WTC11 (cell line): ENCODE data around the gene VTI1A. TPM values are rescaled to one million over a fixed set of nuclear protein-coding genes. Genes with fewer than 3 reads are reported as not detected.

Experiments used
- ATAC-seq: fragments of 200-7000 bp; cut with Tn5 transposase; 2 replicates; pipeline ENCODE4 v1.10.0; 2021; ENCODE audit warnings: mild to moderate bottlenecking, moderate library complexity
- CTCF ChIA-PET: fragments of 300-600 bp; sonication (Branson Sonifier 250); formaldehyde crosslinking; loops from one replicate; lab custom pipeline; 2021; ENCODE audit warnings: antibody characterized with exemption; lab: Charles Lee
- POLR2A ChIA-PET: fragments of 350-600 bp; sonication (Branson Sonifier 250); formaldehyde crosslinking; loops from one replicate; lab custom pipeline; 2021; ENCODE audit warnings: antibody characterized with exemption; lab: Charles Lee
- DNase-seq: peaks from one replicate; pipeline ENCODE4 v3.0.0; 2021; ENCODE audit warnings: low spot score
- H3K27ac Mint-ChIP-seq: 2 replicates; pipeline ENCODE4 v1.8.0; 2021; ENCODE audit warnings: mixed read lengths
- H3K27me3 Mint-ChIP-seq: 2 replicates; pipeline ENCODE4 v1.8.0; 2021; ENCODE audit warnings: low read depth, mild to moderate bottlenecking, moderate library complexity, mixed read lengths
- H3K36me3 Mint-ChIP-seq: 2 replicates; pipeline ENCODE4 v1.8.0; 2021; ENCODE audit warnings: mixed read lengths
- H3K4me1 Mint-ChIP-seq: 2 replicates; pipeline ENCODE4 v1.8.0; 2022; ENCODE audit warnings: mixed read lengths
- H3K4me3 Mint-ChIP-seq: 2 replicates; pipeline ENCODE4 v1.8.0; 2021; ENCODE audit warnings: mild to moderate bottlenecking, moderate library complexity, mixed read lengths
- H3K9me3 Mint-ChIP-seq: 2 replicates; pipeline ENCODE4 v1.8.0; 2021; ENCODE audit warnings: mixed read lengths
- CBFB ChIP-seq: sonication (generic); formaldehyde crosslinking; IDR thresholded peaks from 2 replicates; pipeline ENCODE4 v1.8.1; 2022; ENCODE audit warnings: mild to moderate bottlenecking, low read depth, missing genetic modification reagents
- ESRRA ChIP-seq: sonication (generic); formaldehyde crosslinking; IDR thresholded peaks from 2 replicates; pipeline ENCODE4 v1.8.1; 2022; ENCODE audit warnings: mild to moderate bottlenecking, missing genetic modification reagents, borderline replicate concordance
- FOXP1 ChIP-seq: sonication (generic); formaldehyde crosslinking; IDR thresholded peaks from 2 replicates; pipeline ENCODE4 v1.8.0; 2022; ENCODE audit warnings: missing genetic modification reagents, mild to moderate bottlenecking, moderate library complexity, borderline replicate concordance
- GABPB1 ChIP-seq: sonication (generic); formaldehyde crosslinking; IDR thresholded peaks from 2 replicates; pipeline ENCODE4 v1.8.1; 2023; ENCODE audit warnings: mild to moderate bottlenecking, missing genetic modification reagents
- GTF2I ChIP-seq: fragments of 250-450 bp; sonication (Bioruptor Pico); conservative IDR thresholded peaks from 2 replicates; pipeline ENCODE4 v1.4.0; 2021; ENCODE audit warnings: mild to moderate bottlenecking
- HMGA2 ChIP-seq: fragments of 250-450 bp; sonication (Bioruptor Pico); IDR thresholded peaks from 2 replicates; pipeline ENCODE4 v1.4.0; 2021; ENCODE audit warnings: mild to moderate bottlenecking, moderate library complexity
- IRF2 ChIP-seq: sonication (generic); formaldehyde crosslinking; IDR thresholded peaks from 2 replicates; pipeline ENCODE4 v1.8.0; 2022; ENCODE audit warnings: low read depth, missing genetic modification reagents, borderline replicate concordance
- MYBL2 ChIP-seq: sonication (generic); formaldehyde crosslinking; IDR thresholded peaks from 2 replicates; pipeline ENCODE4 v1.8.1; 2023; ENCODE audit warnings: mild to moderate bottlenecking, moderate library complexity, missing genetic modification reagents
- NFE2L1 ChIP-seq: sonication (generic); formaldehyde crosslinking; IDR thresholded peaks from 2 replicates; pipeline ENCODE4 v1.8.1; 2023; ENCODE audit warnings: missing genetic modification reagents
- NR1H2 ChIP-seq: sonication (generic); formaldehyde crosslinking; IDR thresholded peaks from 2 replicates; pipeline ENCODE4 v1.9.0; 2021; ENCODE audit warnings: mild to moderate bottlenecking, moderate library complexity, missing genetic modification reagents
- SOX15 ChIP-seq: fragments of 250-450 bp; sonication (Bioruptor Pico); IDR thresholded peaks from 2 replicates; pipeline ENCODE4 v1.9.0; 2021; ENCODE audit warnings: mild to moderate bottlenecking
- SP1 ChIP-seq: sonication (generic); formaldehyde crosslinking; conservative IDR thresholded peaks from 2 replicates; pipeline ENCODE4 v1.8.1; 2022; ENCODE audit warnings: missing genetic modification reagents
- ZNF219 ChIP-seq: sonication (generic); formaldehyde crosslinking; IDR thresholded peaks from 2 replicates; pipeline ENCODE4 v1.8.0; 2023; ENCODE audit warnings: missing genetic modification reagents, mild to moderate bottlenecking, borderline replicate concordance
- ZNF263 ChIP-seq: sonication (generic); formaldehyde crosslinking; IDR thresholded peaks from 2 replicates; pipeline ENCODE4 v1.8.1; 2022; ENCODE audit warnings: low read depth, mild to moderate bottlenecking, moderate library complexity, missing genetic modification reagents
- total RNA-seq: library from RNA; stranded (reverse); gene quantifications from 3 replicates; pipeline ENCODE4 v1.2.3, GENCODE V29; 2021
- TF ChIP-seq, protein P1 (sequence below): sonication (generic); formaldehyde crosslinking; IDR thresholded peaks from 2 replicates; pipeline ENCODE4 v1.8.0; 2023; ENCODE audit warnings: mild to moderate bottlenecking, missing genetic modification reagents
- TF ChIP-seq, protein P2 (sequence below): sonication (generic); formaldehyde crosslinking; conservative IDR thresholded peaks from 2 replicates; pipeline ENCODE4 v1.8.1; 2022; ENCODE audit warnings: mild to moderate bottlenecking, missing genetic modification reagents
- TF ChIP-seq, protein P3 (sequence below): sonication (generic); formaldehyde crosslinking; IDR thresholded peaks from 2 replicates; pipeline ENCODE4 v1.8.1; 2023; ENCODE audit warnings: mild to moderate bottlenecking, missing genetic modification reagents, moderate library complexity
- TF ChIP-seq, protein P4 (sequence below): fragments of 250-450 bp; sonication (Bioruptor Pico); IDR thresholded peaks from 2 replicates; pipeline ENCODE4 v1.8.0; 2021; ENCODE audit warnings: mild to moderate bottlenecking
- TF ChIP-seq, protein P5 (sequence below): fragments of 250-450 bp; sonication (Bioruptor Pico); conservative IDR thresholded peaks from 2 replicates; pipeline ENCODE4 v1.9.0; 2021; ENCODE audit warnings: mild to moderate bottlenecking
- TF ChIP-seq, protein P6 (sequence below): sonication (generic); formaldehyde crosslinking; IDR thresholded peaks from 2 replicates; pipeline ENCODE4 v1.8.1; 2022; ENCODE audit warnings: low read depth, missing genetic modification reagents, borderline replicate concordance
- TF ChIP-seq, protein P7 (sequence below): sonication (generic); formaldehyde crosslinking; IDR thresholded peaks from 2 replicates; pipeline ENCODE4 v1.8.1; 2022; ENCODE audit warnings: low read depth, mild to moderate bottlenecking, moderate library complexity, missing genetic modification reagents, borderline replicate concordance
- TF ChIP-seq, protein P8 (sequence below): sonication (generic); formaldehyde crosslinking; IDR thresholded peaks from 2 replicates; pipeline ENCODE4 v1.8.0; 2023; ENCODE audit warnings: missing genetic modification reagents
- TF ChIP-seq, protein P9 (sequence below): fragments of 200-600 bp; IDR thresholded peaks from 2 replicates; pipeline ENCODE4 v1.8.0; 2022; ENCODE audit warnings: antibody characterized with exemption

The VTI1A gene
- total RNA-seq, 1 experiment from 2014 or later: 20.1 TPM

DNA sequence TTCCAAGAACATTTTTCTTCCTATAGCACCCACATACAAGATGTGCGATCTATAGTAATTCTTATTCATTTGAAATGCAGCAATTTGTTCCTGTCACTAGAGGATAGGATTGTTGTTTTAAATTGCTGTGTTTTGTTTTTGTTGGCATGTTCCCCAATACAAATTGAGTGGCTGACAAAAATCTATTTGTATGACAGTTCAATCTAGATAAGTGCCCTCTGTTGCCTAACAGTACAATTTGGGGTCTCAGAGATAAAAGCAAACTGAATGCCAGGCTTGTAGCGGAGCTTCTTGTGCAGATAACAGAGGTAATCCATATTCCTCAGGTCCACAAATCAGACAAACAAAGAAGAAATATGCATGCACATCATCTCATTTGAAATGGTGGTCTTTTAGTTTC, 68.8 kb downstream of the VTI1A start:
- no peak for ATAC-seq
- Mint-ChIP-seq H3K27me3 (no peaks in the 10 kb centered on the region), H3K4me3 (no peak overlapping the region), H3K4me1 (no peaks in the 10 kb centered on the region), H3K27ac (no peak overlapping the region), H3K36me3 (no peaks in the 10 kb centered on the region), H3K9me3 (no peaks in the 10 kb centered on the region)
- ChIA-PET POLR2A (no interaction called here), CTCF (no interaction called here)
- no peak for TF ChIP-seq SP1 (CRISPR knock-in tag)
- no peak for TF ChIP-seq MYBL2 (CRISPR knock-in tag)
- TF ChIP-seq ESRRA: no peak
- TF ChIP-seq FOXP1 (CRISPR knock-in tag): no peak
- TF ChIP-seq, protein P1, sequence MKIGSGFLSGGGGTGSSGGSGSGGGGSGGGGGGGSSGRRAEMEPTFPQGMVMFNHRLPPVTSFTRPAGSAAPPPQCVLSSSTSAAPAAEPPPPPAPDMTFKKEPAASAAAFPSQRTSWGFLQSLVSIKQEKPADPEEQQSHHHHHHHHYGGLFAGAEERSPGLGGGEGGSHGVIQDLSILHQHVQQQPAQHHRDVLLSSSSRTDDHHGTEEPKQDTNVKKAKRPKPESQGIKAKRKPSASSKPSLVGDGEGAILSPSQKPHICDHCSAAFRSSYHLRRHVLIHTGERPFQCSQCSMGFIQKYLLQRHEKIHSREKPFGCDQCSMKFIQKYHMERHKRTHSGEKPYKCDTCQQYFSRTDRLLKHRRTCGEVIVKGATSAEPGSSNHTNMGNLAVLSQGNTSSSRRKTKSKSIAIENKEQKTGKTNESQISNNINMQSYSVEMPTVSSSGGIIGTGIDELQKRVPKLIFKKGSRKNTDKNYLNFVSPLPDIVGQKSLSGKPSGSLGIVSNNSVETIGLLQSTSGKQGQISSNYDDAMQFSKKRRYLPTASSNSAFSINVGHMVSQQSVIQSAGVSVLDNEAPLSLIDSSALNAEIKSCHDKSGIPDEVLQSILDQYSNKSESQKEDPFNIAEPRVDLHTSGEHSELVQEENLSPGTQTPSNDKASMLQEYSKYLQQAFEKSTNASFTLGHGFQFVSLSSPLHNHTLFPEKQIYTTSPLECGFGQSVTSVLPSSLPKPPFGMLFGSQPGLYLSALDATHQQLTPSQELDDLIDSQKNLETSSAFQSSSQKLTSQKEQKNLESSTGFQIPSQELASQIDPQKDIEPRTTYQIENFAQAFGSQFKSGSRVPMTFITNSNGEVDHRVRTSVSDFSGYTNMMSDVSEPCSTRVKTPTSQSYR (CRISPR knock-in tag): no peak
- TF ChIP-seq HMGA2 (CRISPR knock-in tag): no peak
- TF ChIP-seq, protein P2, sequence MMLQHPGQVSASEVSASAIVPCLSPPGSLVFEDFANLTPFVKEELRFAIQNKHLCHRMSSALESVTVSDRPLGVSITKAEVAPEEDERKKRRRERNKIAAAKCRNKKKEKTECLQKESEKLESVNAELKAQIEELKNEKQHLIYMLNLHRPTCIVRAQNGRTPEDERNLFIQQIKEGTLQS (CRISPR knock-in tag): no peak
- TF ChIP-seq, protein P3, sequence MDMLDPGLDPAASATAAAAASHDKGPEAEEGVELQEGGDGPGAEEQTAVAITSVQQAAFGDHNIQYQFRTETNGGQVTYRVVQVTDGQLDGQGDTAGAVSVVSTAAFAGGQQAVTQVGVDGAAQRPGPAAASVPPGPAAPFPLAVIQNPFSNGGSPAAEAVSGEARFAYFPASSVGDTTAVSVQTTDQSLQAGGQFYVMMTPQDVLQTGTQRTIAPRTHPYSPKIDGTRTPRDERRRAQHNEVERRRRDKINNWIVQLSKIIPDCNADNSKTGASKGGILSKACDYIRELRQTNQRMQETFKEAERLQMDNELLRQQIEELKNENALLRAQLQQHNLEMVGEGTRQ: no peak
- no peak for TF ChIP-seq CBFB (CRISPR knock-in tag)
- DNase-seq: no peak

DNA sequence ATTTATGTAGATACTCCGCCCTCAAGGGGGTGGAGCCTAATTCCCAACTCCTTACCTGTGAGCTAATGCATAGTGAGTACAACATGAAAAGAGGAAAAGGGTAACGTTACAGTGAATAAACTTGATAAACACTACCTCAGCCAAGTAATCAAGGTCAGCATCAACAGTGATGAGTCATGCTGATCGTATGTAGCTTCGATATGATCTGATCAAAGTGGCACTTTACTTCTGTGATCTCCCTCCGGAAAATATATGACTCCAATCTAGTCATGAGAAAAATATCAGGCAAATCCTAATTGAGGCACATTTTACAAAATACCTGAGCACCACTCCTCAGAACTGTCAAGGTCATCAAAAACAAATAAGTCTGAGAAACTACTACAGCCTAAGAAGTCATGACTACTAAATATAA, 70.4 kb downstream of the VTI1A start:
- no peaks in the 10 kb centered on the region for H3K4me1 Mint-ChIP-seq
- ATAC-seq: no peak
- CTCF ChIA-PET: no interaction called here
- H3K4me3 Mint-ChIP-seq: no peak overlapping the region
- POLR2A ChIA-PET: no interaction called here
- DNase-seq: no peak
- no peaks in the 10 kb centered on the region for H3K27me3 Mint-ChIP-seq
- H3K27ac Mint-ChIP-seq: no peak overlapping the region
- no peaks in the 10 kb centered on the region for H3K9me3 Mint-ChIP-seq
- no peaks in the 10 kb centered on the region for H3K36me3 Mint-ChIP-seq
- TF ChIP-seq, protein P4, sequence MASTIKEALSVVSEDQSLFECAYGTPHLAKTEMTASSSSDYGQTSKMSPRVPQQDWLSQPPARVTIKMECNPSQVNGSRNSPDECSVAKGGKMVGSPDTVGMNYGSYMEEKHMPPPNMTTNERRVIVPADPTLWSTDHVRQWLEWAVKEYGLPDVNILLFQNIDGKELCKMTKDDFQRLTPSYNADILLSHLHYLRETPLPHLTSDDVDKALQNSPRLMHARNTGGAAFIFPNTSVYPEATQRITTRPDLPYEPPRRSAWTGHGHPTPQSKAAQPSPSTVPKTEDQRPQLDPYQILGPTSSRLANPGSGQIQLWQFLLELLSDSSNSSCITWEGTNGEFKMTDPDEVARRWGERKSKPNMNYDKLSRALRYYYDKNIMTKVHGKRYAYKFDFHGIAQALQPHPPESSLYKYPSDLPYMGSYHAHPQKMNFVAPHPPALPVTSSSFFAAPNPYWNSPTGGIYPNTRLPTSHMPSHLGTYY (CRISPR knock-in tag): no peak
- TF ChIP-seq NR1H2 (CRISPR knock-in tag): no peak
- no peak for TF ChIP-seq IRF2
- TF ChIP-seq, protein P5, sequence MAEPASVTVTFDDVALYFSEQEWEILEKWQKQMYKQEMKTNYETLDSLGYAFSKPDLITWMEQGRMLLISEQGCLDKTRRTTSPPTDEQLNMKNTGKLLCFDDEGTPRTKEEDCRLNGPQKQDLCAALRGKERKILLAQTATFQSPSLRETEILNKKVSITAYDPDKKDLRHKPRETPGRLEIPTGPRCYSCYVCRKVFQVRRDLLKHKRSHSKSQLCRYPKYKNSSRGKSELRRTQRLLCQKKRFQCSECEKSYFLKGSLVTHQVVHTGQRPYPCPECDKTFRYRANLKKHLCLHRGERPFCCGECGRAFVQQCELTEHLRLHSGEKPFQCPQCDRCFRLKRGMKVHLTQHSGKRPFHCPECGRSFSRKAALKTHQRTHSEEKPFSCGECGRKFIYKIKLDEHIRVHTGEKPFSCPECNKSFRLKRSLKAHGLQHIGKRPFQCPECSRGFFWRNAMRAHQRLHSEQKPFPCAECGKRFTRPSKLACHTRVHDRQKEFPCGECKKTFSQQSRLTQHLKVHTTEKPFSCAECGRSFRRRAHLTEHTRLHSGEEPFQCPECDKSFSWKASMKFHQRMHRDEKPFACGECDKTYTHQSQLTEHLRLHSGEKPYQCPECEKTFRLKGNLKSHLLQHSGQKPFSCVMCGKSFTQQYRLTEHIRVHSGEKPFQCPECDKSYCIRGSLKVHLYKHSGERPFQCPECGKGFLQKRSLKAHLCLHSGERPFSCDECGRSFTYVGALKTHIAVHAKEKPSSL (CRISPR knock-in tag): no peak
- TF ChIP-seq, protein P6, sequence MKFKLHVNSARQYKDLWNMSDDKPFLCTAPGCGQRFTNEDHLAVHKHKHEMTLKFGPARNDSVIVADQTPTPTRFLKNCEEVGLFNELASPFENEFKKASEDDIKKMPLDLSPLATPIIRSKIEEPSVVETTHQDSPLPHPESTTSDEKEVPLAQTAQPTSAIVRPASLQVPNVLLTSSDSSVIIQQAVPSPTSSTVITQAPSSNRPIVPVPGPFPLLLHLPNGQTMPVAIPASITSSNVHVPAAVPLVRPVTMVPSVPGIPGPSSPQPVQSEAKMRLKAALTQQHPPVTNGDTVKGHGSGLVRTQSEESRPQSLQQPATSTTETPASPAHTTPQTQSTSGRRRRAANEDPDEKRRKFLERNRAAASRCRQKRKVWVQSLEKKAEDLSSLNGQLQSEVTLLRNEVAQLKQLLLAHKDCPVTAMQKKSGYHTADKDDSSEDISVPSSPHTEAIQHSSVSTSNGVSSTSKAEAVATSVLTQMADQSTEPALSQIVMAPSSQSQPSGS (CRISPR knock-in tag): no peak
- TF ChIP-seq, protein P2 (CRISPR knock-in tag): no peak
- TF ChIP-seq, protein P7, sequence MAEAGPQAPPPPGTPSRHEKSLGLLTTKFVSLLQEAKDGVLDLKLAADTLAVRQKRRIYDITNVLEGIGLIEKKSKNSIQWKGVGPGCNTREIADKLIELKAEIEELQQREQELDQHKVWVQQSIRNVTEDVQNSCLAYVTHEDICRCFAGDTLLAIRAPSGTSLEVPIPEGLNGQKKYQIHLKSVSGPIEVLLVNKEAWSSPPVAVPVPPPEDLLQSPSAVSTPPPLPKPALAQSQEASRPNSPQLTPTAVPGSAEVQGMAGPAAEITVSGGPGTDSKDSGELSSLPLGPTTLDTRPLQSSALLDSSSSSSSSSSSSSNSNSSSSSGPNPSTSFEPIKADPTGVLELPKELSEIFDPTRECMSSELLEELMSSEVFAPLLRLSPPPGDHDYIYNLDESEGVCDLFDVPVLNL (CRISPR knock-in tag): no peak
- no peak for TF ChIP-seq GABPB1 (CRISPR knock-in tag)
- no peak for TF ChIP-seq ZNF263
- TF ChIP-seq, protein P8, sequence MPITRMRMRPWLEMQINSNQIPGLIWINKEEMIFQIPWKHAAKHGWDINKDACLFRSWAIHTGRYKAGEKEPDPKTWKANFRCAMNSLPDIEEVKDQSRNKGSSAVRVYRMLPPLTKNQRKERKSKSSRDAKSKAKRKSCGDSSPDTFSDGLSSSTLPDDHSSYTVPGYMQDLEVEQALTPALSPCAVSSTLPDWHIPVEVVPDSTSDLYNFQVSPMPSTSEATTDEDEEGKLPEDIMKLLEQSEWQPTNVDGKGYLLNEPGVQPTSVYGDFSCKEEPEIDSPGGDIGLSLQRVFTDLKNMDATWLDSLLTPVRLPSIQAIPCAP (CRISPR knock-in tag): no peak
- no peak for TF ChIP-seq ZNF219 (CRISPR knock-in tag)
- TF ChIP-seq GTF2I (CRISPR knock-in tag): no peak
- TF ChIP-seq ESRRA: no peak
- no peak for TF ChIP-seq NFE2L1 (CRISPR knock-in tag)
- TF ChIP-seq, protein P9, sequence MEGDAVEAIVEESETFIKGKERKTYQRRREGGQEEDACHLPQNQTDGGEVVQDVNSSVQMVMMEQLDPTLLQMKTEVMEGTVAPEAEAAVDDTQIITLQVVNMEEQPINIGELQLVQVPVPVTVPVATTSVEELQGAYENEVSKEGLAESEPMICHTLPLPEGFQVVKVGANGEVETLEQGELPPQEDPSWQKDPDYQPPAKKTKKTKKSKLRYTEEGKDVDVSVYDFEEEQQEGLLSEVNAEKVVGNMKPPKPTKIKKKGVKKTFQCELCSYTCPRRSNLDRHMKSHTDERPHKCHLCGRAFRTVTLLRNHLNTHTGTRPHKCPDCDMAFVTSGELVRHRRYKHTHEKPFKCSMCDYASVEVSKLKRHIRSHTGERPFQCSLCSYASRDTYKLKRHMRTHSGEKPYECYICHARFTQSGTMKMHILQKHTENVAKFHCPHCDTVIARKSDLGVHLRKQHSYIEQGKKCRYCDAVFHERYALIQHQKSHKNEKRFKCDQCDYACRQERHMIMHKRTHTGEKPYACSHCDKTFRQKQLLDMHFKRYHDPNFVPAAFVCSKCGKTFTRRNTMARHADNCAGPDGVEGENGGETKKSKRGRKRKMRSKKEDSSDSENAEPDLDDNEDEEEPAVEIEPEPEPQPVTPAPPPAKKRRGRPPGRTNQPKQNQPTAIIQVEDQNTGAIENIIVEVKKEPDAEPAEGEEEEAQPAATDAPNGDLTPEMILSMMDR: no peak
- no peak for TF ChIP-seq SOX15 (CRISPR knock-in tag)
